ENCODE results near the gene CNTLN.

DNA sequence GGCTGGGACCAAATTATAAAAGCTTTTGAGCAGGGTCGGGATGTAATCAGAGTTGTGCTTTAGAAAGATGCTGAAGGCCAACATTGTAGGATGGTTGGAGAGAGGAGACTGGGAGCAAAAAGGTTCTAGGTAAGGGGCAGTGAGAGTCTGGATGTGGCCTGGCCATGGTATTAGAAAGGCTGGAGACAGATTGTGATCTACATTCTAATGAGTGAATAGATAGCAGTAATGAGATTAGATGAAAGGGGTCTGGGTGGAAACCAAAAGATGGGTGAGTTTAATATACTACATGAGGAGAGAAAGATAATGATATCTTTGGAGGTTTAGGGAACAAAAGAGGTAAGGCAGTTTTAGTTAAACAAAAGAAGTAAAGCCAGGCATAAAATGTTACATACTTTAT, 355.3 kb downstream of the CNTLN start:
- TF ChIP-seq CTCF (conservative IDR thresholded peaks at IDR 0.05; ENCODE audit: low read length) (no peak), EZH2phosphoT487 (IDR thresholded peaks at IDR 0.05; ENCODE audit: borderline replicate concordance) (no peak)
